Hepatocyte (in vitro differentiated cells): ENCODE data around the gene MAPKBP1.

Experiments used
- EZH2 ChIP-seq: fragments of 200-600 bp; sonication (generic); IDR thresholded peaks from 2 replicates; pipeline ENCODE4 v1.6.1; 2016; ENCODE audit warnings: antibody characterized with exemption, mild to moderate bottlenecking, borderline replicate concordance
- TF ChIP-seq, protein P1 (sequence below): fragments of 200-600 bp; sonication (generic); IDR thresholded peaks from 2 replicates; pipeline ENCODE4 v1.5.1; 2016; ENCODE audit warnings: antibody characterized with exemption, mild to moderate bottlenecking; ENCODE audit not compliant: poor library complexity

- TF ChIP-seq, protein P1, sequence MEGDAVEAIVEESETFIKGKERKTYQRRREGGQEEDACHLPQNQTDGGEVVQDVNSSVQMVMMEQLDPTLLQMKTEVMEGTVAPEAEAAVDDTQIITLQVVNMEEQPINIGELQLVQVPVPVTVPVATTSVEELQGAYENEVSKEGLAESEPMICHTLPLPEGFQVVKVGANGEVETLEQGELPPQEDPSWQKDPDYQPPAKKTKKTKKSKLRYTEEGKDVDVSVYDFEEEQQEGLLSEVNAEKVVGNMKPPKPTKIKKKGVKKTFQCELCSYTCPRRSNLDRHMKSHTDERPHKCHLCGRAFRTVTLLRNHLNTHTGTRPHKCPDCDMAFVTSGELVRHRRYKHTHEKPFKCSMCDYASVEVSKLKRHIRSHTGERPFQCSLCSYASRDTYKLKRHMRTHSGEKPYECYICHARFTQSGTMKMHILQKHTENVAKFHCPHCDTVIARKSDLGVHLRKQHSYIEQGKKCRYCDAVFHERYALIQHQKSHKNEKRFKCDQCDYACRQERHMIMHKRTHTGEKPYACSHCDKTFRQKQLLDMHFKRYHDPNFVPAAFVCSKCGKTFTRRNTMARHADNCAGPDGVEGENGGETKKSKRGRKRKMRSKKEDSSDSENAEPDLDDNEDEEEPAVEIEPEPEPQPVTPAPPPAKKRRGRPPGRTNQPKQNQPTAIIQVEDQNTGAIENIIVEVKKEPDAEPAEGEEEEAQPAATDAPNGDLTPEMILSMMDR = no peak
- TF ChIP-seq EZH2 = no peak
Measured at GRCh38 chr15:41851167-41851523, 76.9 kb downstream of the MAPKBP1 start.
